KMS-11 (cell line): ENCODE data around the gene BAIAP2L1.

Source experiments
- H2AFZ ChIP-seq: fragments of 200-600 bp; sonication (generic); 2 replicates; pipeline ENCODE4 v1.6.1; 2016; ENCODE audit warnings: antibody characterized with exemption, mixed run types, low read depth
- H3K27ac ChIP-seq: fragments of 200-600 bp; sonication (generic); 2 replicates; pipeline ENCODE4 v1.6.1; 2016; ENCODE audit warnings: mild to moderate bottlenecking, mixed run types
- H3K27me3 ChIP-seq: fragments of 200-600 bp; sonication (generic); 2 replicates; pipeline ENCODE4 v1.6.1; 2017; ENCODE audit warnings: mild to moderate bottlenecking, low read depth, mixed run types, moderate library complexity; ENCODE audit not compliant: insufficient read depth
- H3K36me3 ChIP-seq: fragments of 200-600 bp; sonication (generic); 2 replicates; pipeline ENCODE4 v1.6.1; 2017; ENCODE audit warnings: mild to moderate bottlenecking, mixed run types; ENCODE audit not compliant: insufficient read depth
- H3K4me1 ChIP-seq: fragments of 200-600 bp; sonication (generic); 2 replicates; pipeline ENCODE4 v1.6.1; 2016; ENCODE audit warnings: mild to moderate bottlenecking, low read depth, mixed run types; ENCODE audit not compliant: poor library complexity, severe bottlenecking
- H3K4me2 ChIP-seq: fragments of 200-600 bp; sonication (generic); 2 replicates; pipeline ENCODE4 v1.7.0; 2016; ENCODE audit warnings: mild to moderate bottlenecking, mixed run types
- H3K4me3 ChIP-seq: fragments of 200-600 bp; sonication (generic); IDR thresholded peaks from 2 replicates; pipeline ENCODE4 v1.6.1; 2017; ENCODE audit warnings: low read depth, low read length, mixed read lengths; ENCODE audit not compliant: insufficient read depth
- H3K79me2 ChIP-seq: fragments of 200-600 bp; sonication (generic); 2 replicates; pipeline ENCODE4 v1.6.1; 2016; ENCODE audit warnings: low read depth, mixed run types; ENCODE audit not compliant: insufficient read depth
- H3K9ac ChIP-seq: fragments of 200-600 bp; sonication (generic); 2 replicates; pipeline ENCODE4 v1.6.1; 2016; ENCODE audit warnings: mild to moderate bottlenecking, mixed run types
- H4K20me1 ChIP-seq: fragments of 200-600 bp; sonication (generic); 2 replicates; pipeline ENCODE4 v1.6.1; 2016; ENCODE audit warnings: mild to moderate bottlenecking, mixed run types; ENCODE audit not compliant: insufficient read depth
- TF ChIP-seq, protein P1 (sequence below): fragments of 200-600 bp; sonication (generic); conservative IDR thresholded peaks from 2 replicates; pipeline ENCODE4 v1.6.1; 2017; ENCODE audit warnings: low read depth, mild to moderate bottlenecking, antibody characterized with exemption, low read length, moderate library complexity, mixed read lengths

The BAIAP2L1 gene

DNA sequence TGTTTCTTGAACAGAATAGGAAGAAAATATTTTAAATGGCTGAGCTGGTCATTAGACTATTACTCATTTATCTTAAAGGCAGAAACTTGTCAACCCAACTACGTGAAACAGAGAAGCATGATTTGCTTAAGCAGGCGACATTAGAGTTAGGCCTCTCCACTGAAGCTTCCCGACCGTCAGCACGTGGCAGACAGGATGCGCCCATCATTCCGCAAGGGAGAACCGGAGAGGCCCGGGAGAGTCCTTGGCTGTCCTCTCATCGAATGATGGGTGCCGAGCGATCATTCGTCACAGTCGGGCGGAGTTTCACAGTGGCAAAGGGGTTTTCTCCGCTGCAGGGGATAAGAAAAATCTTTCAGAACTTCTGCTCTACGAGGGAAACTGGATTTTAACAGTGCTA is 107.6 kb downstream of the BAIAP2L1 start:
- Histone ChIP-seq H3K9ac (no peak overlapping the region), H3K4me1 (peaks cover 24% of the 10 kb centered on the region), H3K27me3 (no peaks in the 10 kb centered on the region), H3K4me3 (no peak overlapping the region), H4K20me1 (no peaks in the 10 kb centered on the region; the same call in 1 of the 2 replicates), H3K4me2 (no peak overlapping the region), H3K36me3 (no peaks in the 10 kb centered on the region), H3K79me2 (no peaks in the 10 kb centered on the region), H2AFZ (no peak overlapping the region), H3K27ac (no peak overlapping the region)
- TF ChIP-seq, protein P1, sequence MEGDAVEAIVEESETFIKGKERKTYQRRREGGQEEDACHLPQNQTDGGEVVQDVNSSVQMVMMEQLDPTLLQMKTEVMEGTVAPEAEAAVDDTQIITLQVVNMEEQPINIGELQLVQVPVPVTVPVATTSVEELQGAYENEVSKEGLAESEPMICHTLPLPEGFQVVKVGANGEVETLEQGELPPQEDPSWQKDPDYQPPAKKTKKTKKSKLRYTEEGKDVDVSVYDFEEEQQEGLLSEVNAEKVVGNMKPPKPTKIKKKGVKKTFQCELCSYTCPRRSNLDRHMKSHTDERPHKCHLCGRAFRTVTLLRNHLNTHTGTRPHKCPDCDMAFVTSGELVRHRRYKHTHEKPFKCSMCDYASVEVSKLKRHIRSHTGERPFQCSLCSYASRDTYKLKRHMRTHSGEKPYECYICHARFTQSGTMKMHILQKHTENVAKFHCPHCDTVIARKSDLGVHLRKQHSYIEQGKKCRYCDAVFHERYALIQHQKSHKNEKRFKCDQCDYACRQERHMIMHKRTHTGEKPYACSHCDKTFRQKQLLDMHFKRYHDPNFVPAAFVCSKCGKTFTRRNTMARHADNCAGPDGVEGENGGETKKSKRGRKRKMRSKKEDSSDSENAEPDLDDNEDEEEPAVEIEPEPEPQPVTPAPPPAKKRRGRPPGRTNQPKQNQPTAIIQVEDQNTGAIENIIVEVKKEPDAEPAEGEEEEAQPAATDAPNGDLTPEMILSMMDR = no peak

DNA sequence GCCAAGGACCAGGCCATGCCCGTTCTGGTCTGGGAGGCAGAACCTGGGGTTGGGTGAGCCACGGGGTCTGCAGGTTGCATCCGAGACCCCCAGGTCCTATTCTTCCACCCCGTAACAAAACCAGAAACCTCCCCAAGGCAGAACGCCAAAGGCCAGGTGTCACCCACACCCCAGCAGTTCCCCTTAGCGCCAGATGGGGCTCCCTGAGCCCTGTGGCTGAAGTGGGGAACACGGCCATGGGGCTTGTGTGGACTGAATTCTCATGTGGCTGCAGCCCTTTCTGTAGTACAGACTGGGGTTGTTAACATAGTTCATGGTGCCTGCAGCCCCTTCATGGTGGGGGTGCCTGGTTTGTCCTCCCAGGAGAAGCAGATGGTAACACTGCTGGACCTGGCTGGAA is 109.2 kb downstream of the BAIAP2L1 start:
- Histone ChIP-seq H3K4me2 (no peak overlapping the region), H3K4me3 (no peak overlapping the region), H3K79me2 (no peaks in the 10 kb centered on the region), H4K20me1 (no peaks in the 10 kb centered on the region; the same call in 1 of the 2 replicates), H3K9ac (no peak overlapping the region), H3K36me3 (no peaks in the 10 kb centered on the region), H2AFZ (no peak overlapping the region), H3K27ac (no peak overlapping the region), H3K27me3 (no peaks in the 10 kb centered on the region), H3K4me1 (peaks cover 38% of the 10 kb centered on the region)
- TF ChIP-seq, protein P1 = no peak; the same call in 1 of the 2 replicates

DNA sequence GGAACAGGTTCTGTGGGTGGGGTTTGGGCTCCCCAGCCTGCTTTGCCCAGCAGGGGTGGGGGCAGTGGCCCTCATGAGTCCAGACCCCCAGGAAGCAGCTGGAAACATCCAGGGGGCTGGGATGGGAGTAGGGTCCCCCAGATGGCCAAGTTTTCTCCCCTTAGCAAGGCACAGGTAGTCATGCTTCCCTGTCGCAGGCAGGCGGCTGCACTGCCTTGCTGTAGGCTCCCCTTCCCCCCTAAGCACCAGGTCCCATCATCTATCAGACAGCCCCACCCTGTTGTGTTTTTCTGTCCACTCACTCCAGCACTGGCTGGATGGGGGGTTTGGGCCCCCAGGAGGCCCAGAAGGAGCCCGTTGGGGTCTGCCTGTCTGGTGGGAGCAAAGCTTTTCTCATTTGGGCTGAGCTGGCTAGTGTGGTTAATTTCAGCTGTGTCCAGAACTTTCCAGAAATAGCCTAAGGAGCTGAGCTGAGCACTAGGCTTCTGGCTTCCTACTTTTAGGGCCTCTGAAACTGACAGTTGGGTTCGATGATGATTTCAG is 111.5 kb downstream of the BAIAP2L1 start:
- no peaks in the 10 kb centered on the region for H3K36me3 ChIP-seq
- H4K20me1 ChIP-seq = no peaks in the 10 kb centered on the region; the same call in 1 of the 2 replicates
- H2AFZ ChIP-seq = no peak overlapping the region
- peak overlapping the region; percentile 46 for H3K4me2 ChIP-seq
- H3K79me2 ChIP-seq = no peaks in the 10 kb centered on the region; the same call in 1 of the 2 replicates
- H3K4me3 ChIP-seq = no peak overlapping the region
- no peaks in the 10 kb centered on the region for H3K27me3 ChIP-seq
- H3K4me1 ChIP-seq = peaks cover 43% of the 10 kb centered on the region
- no peak overlapping the region; the same call in 1 of the 2 replicates for H3K9ac ChIP-seq
- peak overlapping the region; percentile 63 for H3K27ac ChIP-seq
- TF ChIP-seq, protein P1 = no peak

DNA sequence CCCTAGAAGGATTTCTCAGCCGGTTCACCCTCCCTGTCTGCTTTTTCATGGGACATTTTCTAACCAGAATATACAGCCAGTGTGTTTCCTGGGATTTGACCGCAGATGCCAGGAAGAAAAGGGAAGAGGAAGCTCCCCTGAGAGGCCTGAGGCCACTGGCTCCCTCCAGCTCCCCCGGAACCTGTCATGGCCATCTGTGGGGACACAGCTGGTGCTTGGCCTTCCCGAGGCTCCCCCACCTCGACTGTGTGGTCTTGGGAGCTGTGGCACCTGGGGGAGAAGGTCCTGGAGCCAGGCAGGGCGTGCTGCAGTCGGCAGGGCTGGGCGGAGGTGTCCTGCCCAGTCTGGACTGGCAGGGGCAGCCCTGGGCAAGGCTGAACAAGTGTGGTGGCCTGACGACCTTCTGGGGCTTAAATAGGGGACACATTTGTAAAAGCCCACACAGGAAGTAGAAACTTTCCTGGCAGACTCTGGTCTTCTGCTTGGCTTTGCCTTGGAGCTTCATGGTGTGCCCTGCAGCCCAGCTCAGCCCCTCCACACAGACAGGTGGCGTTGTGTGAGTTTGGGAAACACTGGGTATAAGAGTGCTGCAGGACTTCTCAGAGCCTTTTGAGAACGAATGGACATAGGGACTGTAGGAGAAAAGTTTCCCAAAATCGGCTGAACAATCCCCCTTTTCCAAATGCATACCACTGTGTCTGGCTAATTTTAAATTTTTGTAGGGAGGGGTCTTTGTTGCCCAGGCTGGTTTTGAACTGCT is 112.6 kb downstream of the BAIAP2L1 start:
- H4K20me1 ChIP-seq = no peaks in the 10 kb centered on the region; the same call in 1 of the 2 replicates
- peaks cover under 1% of the 10 kb centered on the region; the same call in 1 of the 2 replicates for H3K79me2 ChIP-seq
- TF ChIP-seq, protein P1 = no peak
- no peak overlapping the region for H3K4me3 ChIP-seq
- peaks cover 43% of the 10 kb centered on the region for H3K4me1 ChIP-seq
- H3K27me3 ChIP-seq = no peaks in the 10 kb centered on the region
- H3K9ac ChIP-seq = no peak overlapping the region
- no peak overlapping the region for H3K27ac ChIP-seq
- no peak overlapping the region for H3K4me2 ChIP-seq
- H2AFZ ChIP-seq = no peak overlapping the region
- H3K36me3 ChIP-seq = no peaks in the 10 kb centered on the region
